COLO829 (cell line): Measurements from ENCODE around the gene PTPDC1.
"Not testable (repeated sequence)": the region's sequence is repeated elsewhere in the genome, so short reads cannot be mapped to it uniquely, and the experiment has no call there.

Source experiments
- DNase-seq: peaks from one replicate; pipeline ENCODE4 v3.0.0; 2012; ENCODE audit warnings: low spot score

PTPDC1 gene

DNA sequence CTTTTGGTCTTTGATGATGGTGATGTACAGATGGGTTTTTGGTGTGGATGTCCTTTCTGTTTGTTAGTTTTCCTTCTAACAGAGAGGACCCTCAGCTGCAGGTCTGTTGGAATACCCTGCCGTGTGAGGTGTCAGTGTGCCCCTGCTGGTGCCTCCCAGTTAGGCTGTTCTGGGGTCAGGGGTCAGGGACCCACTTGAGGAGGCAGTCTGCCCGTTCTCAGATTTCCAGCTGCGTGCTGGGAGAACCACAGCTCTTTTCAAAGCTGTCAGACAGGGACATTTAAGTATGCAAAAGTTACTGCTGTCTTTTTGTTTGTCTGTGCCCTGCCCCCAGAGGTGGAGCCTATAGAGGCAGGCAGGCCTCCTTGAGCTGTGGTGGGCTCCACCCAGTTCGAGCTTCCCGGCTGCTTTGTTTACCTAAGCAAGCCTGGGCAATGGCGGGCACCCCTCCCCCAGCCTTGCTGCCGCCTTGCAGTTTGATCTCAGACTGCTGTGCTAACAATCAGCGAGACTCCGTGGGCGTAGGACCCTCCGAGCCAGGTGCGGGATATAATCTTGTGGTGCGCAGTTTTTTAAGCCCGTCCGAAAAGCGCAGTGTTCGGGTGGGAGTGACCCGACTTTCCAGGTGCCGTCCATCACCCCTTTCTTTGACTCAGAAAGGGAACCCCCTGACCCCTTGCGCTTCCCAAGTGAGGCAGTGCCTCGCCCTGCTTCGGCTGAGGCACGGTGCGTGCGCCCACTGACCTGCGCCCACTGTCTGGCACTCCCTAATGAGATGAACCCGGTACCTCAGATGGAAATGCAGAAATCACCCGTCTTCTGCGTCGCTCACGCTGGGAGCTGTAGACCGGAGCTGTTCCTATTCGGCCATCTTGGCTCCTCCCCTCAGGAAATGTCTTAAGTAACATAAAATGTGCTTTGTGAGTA is 10.2 kb downstream of the PTPDC1 start:
- DNase-seq, result not testable (repeated sequence)

DNA sequence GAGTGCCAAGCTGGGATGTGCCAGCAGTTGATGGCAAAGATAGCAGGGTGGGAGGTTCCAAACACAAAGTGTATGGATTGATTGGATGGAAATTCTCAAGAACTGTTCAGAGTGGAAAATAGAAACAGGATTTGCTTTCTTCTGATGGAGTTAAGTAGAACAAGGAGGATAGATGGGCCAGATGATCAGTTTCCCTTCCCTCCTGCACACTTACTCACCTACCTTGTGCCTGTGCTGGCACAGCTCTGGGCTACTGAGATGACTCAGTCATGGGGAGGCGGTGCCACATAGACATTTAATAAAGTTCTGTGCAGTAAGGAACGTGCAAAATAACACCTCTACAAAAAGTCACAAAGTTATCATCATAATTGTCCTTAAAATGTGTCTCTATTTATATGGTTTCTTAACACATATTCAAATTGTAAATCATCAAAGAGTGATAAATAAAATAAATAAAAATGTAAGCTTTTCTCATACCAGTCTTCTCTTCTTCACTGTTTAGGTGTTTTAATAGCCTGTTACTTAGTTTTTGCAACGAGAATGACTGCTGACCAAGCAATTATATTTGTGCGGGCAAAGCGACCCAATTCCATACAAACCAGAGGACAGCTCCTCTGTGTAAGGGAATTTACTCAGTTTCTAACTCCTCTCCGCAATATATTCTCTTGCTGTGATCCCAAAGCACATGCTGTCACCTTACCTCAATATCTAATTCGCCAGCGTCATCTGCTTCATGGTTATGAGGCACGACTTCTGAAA is 12.7 kb downstream of the PTPDC1 start:
- DNase-seq, result no peak

DNA sequence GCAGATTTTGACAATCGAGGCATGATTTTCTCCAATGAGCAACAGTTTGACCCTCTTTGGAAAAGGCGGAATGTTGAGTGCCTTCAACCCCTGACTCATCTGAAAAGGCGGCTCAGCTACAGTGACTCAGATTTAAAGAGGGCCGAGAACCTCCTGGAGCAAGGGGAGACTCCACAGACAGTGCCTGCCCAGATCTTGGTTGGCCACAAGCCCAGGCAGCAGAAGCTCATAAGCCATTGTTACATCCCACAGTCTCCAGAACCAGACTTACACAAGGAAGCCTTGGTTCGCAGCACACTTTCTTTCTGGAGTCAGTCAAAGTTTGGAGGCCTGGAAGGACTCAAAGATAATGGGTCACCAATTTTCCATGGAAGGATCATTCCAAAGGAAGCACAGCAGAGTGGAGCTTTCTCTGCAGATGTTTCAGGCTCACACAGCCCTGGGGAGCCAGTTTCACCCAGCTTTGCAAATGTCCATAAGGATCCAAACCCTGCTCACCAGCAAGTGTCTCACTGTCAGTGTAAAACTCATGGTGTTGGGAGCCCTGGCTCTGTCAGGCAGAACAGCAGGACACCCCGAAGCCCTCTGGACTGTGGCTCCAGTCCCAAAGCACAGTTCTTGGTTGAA is 13.6 kb downstream of the PTPDC1 start:
- no peak for DNase-seq

DNA sequence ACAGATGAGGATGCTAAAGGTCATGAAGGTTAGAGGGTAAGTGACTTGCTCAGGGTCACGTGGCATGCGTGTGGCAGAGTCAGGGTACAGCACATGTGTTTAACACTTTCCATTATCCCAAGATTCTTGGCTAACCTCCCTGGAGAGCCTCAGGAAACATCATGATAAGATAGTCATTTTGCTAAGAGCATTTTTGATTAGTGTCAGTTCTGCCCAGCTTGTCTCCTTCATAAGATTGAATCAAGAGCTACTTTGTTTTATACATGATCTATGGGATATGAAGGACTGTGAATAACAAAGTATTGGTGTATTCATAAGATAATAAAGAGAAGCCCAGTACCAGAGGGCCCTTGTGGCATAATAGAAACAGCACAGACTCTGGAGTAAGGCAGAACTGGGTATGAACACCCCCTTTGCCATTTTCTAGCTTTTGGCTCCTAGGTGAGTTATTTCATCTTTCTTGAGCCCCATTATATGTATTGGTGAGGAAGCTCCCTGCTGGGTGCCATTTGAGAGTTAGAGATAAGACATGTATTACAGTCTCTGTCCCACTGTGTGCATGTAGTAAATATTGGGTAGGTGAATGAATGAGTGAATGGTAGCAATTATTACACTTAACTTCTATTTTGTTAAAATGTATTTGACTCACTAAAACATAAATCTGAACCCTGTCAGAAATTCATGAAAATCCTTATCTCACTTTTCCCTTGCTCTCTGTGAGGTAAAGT is 16.1 kb downstream of the PTPDC1 start:
- peak; percentile 48 for DNase-seq

DNA sequence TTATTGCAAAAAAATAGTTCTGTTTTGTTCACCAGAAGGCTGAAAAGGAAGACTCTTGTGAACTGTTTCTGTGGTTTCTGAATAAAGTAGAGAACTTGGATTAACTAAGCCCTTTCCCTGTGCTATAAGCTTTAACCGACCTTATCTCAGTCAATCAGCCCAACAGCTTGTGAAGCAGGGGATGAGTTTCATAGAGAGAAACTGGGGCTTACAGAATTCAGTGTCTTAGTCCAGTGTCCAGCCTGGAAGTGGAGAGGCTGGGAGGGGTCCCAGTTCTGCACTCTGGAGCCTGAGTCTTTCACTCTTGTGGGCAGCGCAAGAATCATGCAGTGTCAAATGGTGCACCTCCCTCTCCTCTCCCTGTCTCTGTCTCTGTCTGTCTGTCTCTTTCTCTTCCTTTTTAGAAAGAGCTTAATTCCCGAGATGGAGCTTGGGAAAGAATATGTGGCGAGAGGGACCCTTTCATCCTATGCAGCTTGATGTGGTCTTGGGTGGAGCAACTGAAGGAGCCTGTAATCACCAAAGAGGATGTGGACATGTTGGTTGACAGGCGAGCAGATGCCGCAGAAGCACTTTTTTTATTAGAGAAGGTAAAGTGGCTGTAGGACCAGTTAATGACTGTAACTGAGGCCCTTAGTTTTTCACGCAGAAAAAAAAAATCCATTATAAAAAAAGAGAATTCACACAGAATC is 17.0 kb downstream of the PTPDC1 start:
- DNase-seq, result no peak

DNA sequence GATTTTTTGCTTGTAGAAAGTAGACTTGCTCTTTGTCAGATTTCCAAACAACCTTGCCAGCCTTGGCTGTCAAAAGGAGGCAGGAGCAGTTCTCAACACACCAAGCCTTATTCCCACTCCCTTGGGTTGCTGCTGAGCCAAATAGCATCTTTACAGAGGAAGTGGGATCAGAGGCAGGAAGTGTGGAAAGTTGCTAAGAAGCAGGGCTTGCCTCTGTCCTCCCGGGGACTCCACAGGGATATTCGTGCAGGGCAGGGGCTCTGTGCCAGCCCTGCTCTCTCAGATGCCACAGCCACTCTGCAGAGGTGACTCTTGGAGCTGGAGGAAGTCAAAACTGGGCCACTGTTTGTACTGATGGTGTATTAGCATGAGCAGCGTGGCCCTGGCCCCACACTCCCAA is 24.3 kb downstream of the PTPDC1 start:
- DNase-seq, result no peak

DNA sequence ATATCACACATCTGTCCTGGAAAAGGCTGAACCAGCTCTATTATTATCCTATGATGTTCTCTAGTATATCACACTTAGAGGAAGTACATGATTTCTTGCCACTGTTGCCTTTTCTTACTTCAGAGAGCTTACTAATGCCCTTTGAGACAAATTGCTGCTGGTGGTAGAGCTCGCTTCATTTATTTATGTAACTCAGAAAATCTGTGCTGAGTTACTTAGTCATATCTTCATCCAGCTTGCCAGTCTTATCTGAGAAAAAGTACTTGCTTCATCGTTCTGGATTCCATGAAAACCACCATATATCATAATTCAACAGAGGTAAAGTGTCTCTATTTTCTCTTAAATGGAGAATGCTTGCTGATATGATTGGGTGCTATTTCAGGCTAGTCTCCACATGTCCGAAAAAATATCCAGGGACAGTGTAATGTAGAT is 26.6 kb downstream of the PTPDC1 start:
- no peak for DNase-seq

DNA sequence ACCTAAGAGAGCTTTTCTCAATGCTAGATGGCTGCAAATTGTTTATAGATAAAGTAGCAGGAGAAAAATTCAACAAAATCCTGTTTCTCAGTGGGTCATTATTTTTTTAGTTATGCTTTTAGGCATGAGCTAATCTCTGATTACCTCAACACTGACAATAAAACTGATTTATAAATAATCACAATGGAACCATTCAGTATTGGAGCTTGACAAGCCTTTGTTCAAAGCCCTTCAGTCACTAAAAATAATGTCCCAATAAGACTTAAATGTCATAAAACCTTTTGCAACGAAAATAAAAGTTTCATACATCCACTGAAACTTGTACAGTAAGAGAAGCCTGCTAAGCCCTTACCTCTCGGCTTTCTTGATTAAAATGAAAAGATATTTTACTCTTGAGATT is 27.2 kb downstream of the PTPDC1 start:
- peak; percentile 48 for DNase-seq

DNA sequence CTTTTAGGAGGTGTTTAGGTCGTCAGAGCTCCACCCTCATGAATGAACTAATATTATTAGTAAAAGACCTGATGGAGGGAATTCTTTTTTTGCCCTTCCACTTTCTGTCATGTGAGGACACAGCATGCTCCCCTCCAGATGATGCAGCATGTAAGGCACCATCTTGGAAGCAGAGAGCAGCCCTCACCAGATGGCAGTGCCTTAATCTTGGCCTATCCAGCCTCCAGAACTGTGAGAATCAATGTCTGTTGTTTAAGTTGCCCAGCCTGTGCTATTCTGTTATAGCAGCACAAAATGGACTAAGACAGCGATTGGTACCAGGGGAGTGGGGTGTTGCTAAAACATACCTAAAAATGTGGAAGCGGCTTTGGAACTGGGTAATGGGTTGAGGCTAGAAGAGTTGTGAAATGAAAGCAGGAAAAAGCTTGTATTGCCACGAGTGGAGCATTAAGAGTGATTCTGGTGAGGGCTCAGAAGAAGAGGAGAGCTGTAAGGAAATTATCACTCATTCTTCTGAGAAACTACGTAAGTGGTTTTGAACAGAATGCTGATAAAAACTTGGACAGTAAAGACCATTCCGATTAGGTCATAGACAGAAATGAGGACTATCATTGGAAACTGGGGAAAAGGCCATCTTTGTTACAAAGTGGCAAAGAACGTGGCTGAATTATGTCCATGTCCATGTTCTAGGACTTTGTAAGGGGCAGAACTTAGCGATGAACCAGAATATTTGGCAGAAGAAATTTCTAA is 28.6 kb downstream of the PTPDC1 start:
- no peak for DNase-seq

DNA sequence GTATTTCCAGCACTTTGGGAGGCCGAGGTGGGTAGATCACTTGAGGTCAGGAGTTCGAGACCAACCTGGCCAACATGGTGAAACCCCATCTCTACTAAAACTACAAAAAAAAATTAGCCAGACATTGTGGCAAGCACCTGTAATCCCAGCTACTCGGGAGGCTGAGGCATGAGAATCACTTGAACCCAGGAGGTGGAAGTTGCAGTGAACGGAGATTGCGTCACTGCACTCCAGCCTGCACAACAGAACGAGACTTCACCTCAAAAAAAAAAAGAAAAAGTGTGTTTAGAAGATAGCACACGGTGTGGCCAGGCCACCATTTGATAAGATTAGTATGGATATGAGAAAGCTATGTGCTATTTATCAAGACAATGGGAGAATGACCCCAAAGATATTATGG is 35.8 kb downstream of the PTPDC1 start:
- DNase-seq, result not testable (repeated sequence)

DNA sequence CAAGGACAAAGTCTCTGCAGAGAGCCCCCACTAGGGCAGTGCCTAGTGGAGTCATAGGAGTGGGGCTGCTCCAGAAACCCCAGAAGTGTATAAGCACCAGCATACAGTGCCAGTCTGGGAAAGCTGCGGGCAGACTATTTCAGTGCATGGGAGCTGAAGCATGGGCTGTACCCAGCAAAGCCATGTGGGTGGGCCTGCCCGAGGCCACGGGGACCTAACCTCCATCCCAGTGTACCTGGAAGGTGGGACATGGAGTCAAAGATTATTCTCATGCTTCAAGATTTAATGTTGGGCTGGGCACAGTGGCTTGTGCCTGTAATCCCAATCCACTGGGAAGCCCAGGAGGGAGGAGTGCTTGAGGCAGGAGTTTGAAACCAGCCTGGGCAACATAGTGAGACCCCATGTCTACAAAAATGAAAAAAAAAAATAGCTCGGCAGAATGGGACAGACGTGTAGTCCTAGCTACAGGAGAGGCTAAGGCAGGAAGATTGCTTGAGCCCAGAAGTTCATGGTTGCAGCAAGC is 36.7 kb downstream of the PTPDC1 start:
- DNase-seq, result no peak

DNA sequence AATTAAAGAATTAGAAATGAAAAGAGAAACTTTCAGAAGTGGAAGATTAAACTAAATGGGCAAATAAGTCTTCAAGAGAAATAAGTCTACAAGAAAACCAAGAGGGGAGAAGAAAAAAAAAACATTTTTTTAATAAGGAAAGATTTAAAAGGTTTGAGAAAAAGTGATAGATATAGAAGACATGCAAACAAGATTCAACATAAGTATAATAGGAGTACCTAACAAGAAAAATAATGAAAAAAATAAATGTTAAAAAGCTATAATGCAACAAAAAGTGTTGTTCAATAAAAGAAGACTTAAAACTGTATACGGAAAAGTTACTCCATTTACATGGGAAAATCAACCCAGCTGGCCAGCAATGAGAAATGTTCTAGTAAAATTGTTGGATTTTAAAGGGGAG is 42.6 kb downstream of the PTPDC1 start:
- no peak for DNase-seq

DNA sequence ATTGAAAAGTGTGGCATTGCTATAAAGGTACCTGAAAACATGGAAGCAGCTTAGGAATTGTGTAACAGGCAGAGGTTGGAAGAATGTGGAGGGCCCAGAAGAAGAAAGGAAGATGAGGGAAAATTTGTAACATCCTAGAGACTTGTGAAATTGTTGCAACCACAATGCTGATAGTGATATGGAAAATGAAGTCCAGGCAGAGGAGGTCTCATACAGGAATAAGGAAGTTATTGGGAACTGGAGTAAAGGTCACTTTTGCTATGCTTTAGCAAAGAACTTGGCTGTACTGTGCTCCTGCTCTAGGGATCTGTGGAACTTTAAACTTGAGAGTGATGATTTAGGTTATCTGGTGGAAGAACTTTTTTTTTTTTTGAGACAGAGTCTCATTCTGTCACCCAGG is 43.5 kb downstream of the PTPDC1 start:
- no peak for DNase-seq

DNA sequence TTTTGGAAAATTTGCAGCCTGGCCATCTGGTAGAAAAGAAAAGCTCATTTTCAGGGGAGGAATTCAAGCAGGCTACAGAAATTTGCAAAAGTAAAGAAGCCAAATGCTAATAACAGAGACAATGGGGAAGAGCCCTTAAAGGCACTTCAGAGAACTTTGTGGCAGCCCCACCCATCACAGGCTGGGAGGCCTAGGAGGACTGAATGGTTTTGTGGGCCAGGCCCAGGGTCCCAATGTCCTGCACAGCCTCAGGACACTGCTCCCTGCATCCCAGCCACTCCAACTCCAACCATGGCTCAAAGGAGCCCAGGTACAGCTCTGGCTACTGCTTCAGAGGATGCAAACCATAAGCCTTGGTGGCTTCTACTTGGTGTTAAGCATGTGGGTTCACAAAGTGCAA is 44.3 kb downstream of the PTPDC1 start:
- no peak for DNase-seq

DNA sequence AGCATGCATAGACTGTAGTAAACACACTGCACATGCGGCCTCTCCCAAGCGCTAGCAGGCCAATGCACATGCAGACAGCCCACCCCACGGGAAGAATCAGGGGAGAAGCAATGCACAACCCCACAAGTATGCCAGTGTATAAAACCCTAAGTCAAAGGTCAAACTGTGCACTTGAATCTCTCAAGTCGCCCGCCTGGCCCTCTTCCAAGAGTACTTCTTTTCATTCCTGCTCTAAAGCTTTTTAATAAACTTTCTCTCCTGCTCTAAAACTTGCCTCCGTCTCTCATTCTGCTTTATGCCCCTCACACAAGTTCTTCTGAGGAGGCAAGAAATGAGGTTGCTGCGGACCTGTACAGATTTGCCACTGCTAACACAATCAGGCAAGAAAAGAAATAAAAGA is 50.4 kb downstream of the PTPDC1 start:
- DNase-seq, result no peak

DNA sequence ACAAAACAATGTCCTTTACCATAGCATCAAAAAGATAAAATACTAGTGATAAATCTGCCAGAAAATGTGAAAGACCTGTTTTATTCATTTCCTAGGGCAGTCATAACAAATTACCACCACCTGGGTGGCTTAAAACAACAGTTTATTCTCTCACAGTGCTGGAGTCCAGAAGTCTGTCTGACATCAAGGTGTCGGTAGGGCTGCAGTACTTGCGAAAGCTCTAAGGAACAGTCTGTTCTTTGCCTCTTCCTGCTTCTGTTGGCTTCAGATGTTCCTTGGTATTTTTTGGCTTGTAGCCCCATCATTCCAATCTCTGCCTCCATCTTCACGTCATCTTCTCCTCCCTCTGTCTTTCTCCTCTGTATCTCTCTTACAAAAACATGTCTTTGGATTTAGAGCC is 51.0 kb downstream of the PTPDC1 start:
- no peak for DNase-seq

DNA sequence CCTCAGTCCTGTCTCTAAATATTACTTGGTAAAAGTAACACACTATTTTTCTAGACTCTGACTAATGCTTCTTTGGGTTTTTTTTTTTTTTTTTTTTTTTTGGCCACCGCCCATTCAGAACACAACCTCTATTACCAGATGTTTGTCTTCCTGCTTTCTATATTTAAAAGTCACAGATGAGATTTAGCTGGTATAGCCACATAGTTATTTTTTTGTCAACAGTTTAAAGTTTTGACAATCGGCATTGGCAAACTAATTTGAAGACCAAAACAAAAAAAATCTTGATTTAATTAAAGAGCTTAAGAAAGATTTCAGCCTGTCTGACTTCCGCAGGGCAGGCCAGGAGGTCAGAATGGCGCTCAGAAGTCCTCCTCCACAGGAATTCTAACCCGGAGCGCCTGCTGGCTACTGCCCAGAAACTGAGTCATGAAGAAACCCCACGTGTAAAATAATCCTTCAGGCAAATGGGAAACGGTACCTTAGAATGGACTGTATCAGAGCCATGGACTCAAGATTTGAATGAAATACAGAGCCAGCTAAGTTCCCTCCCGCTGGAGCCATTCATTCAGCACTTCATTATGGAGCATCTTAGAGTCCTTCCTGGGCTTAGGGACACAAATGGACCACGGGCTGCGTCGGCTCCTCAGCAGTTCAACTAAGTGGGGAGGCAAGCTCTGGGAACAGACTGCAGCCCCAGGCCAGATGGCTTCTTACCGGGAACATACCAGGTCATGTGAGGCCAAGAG is 55.6 kb downstream of the PTPDC1 start:
- DNase-seq, result peak; percentile 97

DNA sequence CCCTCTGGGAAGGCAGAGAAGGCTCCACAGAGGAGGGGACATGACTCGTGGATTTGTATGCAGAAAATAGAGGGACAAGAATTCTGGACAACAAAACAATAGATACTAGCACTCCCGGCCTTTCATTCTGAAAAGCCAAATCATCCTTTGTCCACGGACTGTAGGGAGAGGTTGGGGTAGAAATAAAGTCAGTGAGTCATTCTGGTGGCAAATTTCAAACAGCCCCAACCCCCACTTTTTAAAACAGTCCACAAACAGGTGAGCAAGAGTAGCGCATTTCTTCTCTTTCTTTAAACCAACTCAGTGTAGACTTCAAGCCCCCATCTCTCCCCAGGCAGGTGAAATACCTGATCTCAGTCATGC is 56.1 kb downstream of the PTPDC1 start:
- no peak for DNase-seq

DNA sequence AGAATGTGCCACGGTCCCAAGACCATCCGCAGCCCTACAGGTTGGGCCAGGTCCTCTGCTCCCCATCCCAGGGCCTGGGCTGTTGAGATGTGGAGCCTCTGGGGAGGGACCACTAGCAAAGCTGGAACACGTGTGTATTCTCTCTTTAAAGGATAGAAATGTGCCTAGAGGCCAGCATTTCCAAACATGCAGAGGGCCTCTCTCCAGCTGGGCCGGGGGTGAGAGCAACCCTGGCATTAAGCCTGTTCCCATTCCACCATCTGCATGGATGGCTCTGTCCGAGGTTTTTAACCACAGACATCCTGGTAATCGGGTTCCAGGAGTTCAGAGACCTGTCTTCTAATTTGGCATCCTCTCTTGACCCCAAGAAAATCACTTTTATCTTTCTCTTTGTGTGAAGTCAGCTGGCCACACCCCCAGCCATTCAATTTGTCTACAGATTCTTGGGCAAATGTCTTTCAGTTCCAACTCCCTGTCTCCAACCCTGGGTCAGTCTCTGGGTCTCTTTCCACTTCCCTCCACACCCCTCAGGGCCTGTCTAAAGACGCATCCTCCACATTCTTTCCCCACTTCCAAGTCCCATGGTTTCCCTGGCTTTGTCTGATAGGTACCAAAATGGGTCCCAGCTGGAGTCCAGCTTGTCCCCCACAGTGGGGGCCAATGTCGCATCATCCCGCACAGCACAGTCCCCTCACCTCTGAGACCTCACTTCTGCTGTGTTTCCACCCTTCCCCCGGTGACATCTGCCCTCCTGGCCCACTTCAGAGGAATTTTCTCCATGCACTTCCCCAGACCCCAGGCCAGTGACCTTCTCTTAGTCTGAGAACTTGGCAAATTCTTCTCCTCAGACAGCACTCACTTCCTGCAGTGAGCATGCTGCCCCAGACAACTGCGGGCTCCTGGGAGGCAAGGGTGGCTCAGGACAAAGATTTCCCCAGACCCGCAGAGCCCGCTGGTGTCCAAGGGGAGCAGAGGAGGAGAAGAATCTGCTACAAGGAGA is 56.8 kb downstream of the PTPDC1 start:
- DNase-seq, result no peak
